WERI-Rb-1 (cell line): Measurements from ENCODE around the gene TH.
A peak's percentile ranks its signal among the peaks of the same experiment; 100 is the strongest.

ENCODE experiments used
- DNase-seq: peaks from one replicate; pipeline ENCODE4 v3.0.0-alpha.2; 2020
- H3K27ac ChIP-seq: fragments of 250-450 bp; sonication (Bioruptor Pico); 2 replicates; pipeline ENCODE4 v1.5.1; 2020; ENCODE audit warnings: mild to moderate bottlenecking, moderate library complexity
- H3K27me3 ChIP-seq: fragments of 250-450 bp; sonication (Bioruptor Pico); 2 replicates; pipeline ENCODE4 v1.5.1; 2021; ENCODE audit warnings: mild to moderate bottlenecking, low read depth, moderate library complexity; ENCODE audit not compliant: insufficient read depth, severe bottlenecking
- H3K36me3 ChIP-seq: fragments of 250-450 bp; sonication (Bioruptor Pico); 2 replicates; pipeline ENCODE4 v1.5.1; 2020; ENCODE audit warnings: mild to moderate bottlenecking, moderate library complexity
- H3K4me3 ChIP-seq: 2 replicates; pipeline ENCODE4 v1.5.1; 2011; ENCODE audit warnings: low read depth, mild to moderate bottlenecking, control low read depth, low read length
- H3K9me3 ChIP-seq: fragments of 250-450 bp; sonication (Bioruptor Pico); 2 replicates; pipeline ENCODE4 v1.5.1; 2021; ENCODE audit warnings: mild to moderate bottlenecking, moderate library complexity; ENCODE audit not compliant: severe bottlenecking
- CTCF ChIP-seq: IDR thresholded peaks from 2 replicates; pipeline ENCODE4 v1.5.1; 2011; ENCODE audit warnings: low read depth, mild to moderate bottlenecking, control low read depth, inconsistent platforms, low read length

TH gene

GRCh38 chr11:2217211-2218030, 45.8 kb upstream of the TH start:
- H3K27ac ChIP-seq, result no peak overlapping the region
- H3K4me3 ChIP-seq, result no peak overlapping the region
- DNase-seq, result no peak
- no peaks in the 10 kb centered on the region for H3K27me3 ChIP-seq
- no peak for TF ChIP-seq CTCF
- no peaks in the 10 kb centered on the region for H3K36me3 ChIP-seq
- H3K9me3 ChIP-seq, result no peaks in the 10 kb centered on the region

GRCh38 chr11:2216400-2217064, 44.9 kb upstream of the TH start:
- H3K9me3 ChIP-seq, result no peaks in the 10 kb centered on the region
- H3K36me3 ChIP-seq, result no peaks in the 10 kb centered on the region
- DNase-seq, result no peak
- H3K4me3 ChIP-seq, result no peak overlapping the region
- no peak for TF ChIP-seq CTCF
- H3K27ac ChIP-seq, result no peak overlapping the region
- H3K27me3 ChIP-seq, result no peaks in the 10 kb centered on the region

GRCh38 chr11:2215561-2216399, 44.2 kb upstream of the TH start:
- DNase-seq, result peak; percentile 51
- Histone ChIP-seq H3K27me3 (no peaks in the 10 kb centered on the region), H3K36me3 (no peaks in the 10 kb centered on the region), H3K4me3 (no peak overlapping the region), H3K27ac (no peak overlapping the region), H3K9me3 (no peaks in the 10 kb centered on the region)
- peak; percentile 61 for TF ChIP-seq CTCF

GRCh38 chr11:2215230-2215560, 43.6 kb upstream of the TH start:
- no peak overlapping the region for H3K4me3 ChIP-seq
- no peak overlapping the region for H3K27ac ChIP-seq
- no peak for DNase-seq
- no peak for TF ChIP-seq CTCF
- H3K27me3 ChIP-seq, result no peaks in the 10 kb centered on the region
- no peaks in the 10 kb centered on the region for H3K36me3 ChIP-seq
- H3K9me3 ChIP-seq, result no peaks in the 10 kb centered on the region

GRCh38 chr11:2214527-2215229, 43.1 kb upstream of the TH start:
- no peaks in the 10 kb centered on the region for H3K36me3 ChIP-seq
- H3K27ac ChIP-seq, result no peak overlapping the region
- H3K9me3 ChIP-seq, result no peaks in the 10 kb centered on the region
- H3K4me3 ChIP-seq, result no peak overlapping the region
- peak; percentile 54 for DNase-seq
- no peak for TF ChIP-seq CTCF
- no peaks in the 10 kb centered on the region for H3K27me3 ChIP-seq
